Keratinocyte (primary cell): ENCODE data around the gene IRGQ. TPM values are rescaled to one million over a fixed set of nuclear protein-coding genes. Genes with fewer than 3 reads are reported as not detected.
A peak's percentile ranks its signal among the peaks of the same experiment; 100 is the strongest.

Experiments used
- DNase-seq: peaks from one replicate; pipeline ENCODE4 v3.0.0-alpha.2; 2011; ENCODE audit warnings: low read depth, missing footprints, low spot score
- FAIRE-seq: peaks from 2 replicates; lab custom pipeline; 2011; peaks lifted over from hg19 to GRCh38; lab: Jason Lieb, UNC
- H2AFZ ChIP-seq: 2 replicates; pipeline ENCODE4 v1.6.0; 2012; ENCODE audit warnings: low read length, control low read depth, inconsistent platforms; ENCODE audit not compliant: control insufficient read depth
- H3K27ac ChIP-seq: 2 replicates; pipeline ENCODE4 v1.5.1; 2011; ENCODE audit warnings: low read length; ENCODE audit not compliant: control insufficient read depth, insufficient read depth
- H3K27me3 ChIP-seq: 3 replicates; pipeline ENCODE4 v1.6.0; 2011; ENCODE audit warnings: low read length; ENCODE audit not compliant: control insufficient read depth, insufficient read depth; ENCODE audit errors: extremely low read depth
- H3K36me3 ChIP-seq, 2 experiments: 2 replicates in 1 of 2; 3 replicates in 1 of 2; pipeline ENCODE4 v1.5.1; 2011; ENCODE audit warnings: low read length in 2 of 2, mild to moderate bottlenecking in 1 of 2; ENCODE audit not compliant: control insufficient read depth in 2 of 2, insufficient read depth in 2 of 2; ENCODE audit errors: extremely low read depth in 1 of 2
- H3K4me1 ChIP-seq: 3 replicates; pipeline ENCODE4 v1.5.1; 2011; ENCODE audit warnings: low read length; ENCODE audit not compliant: control insufficient read depth, insufficient read depth; ENCODE audit errors: extremely low read depth
- H3K4me2 ChIP-seq: 3 replicates; pipeline ENCODE4 v1.6.0; 2011; ENCODE audit warnings: low read depth, low read length; ENCODE audit not compliant: control insufficient read depth, insufficient read depth; ENCODE audit errors: extremely low read depth
- H3K4me3 ChIP-seq, 3 experiments: fragments of 200-600 bp in 1 of 3; sonication (generic) in 1 of 3; 2 replicates in 2 of 3; 3 replicates in 1 of 3; pipeline ENCODE4 v1.5.1; 2011 to 2016; ENCODE audit warnings: low read length in 3 of 3, mild to moderate bottlenecking in 3 of 3, control low read depth in 2 of 3, inconsistent platforms in 1 of 3, low read depth in 1 of 3, mixed read lengths in 1 of 3, mixed run types in 1 of 3, moderate library complexity in 1 of 3; ENCODE audit not compliant: control insufficient read depth in 2 of 3, insufficient read depth in 2 of 3; ENCODE audit errors: extremely low read depth in 1 of 3
- H3K79me2 ChIP-seq: 2 replicates; pipeline ENCODE4 v1.6.0; 2012; ENCODE audit warnings: low read length; ENCODE audit not compliant: control insufficient read depth, insufficient read depth
- H3K9ac ChIP-seq: 3 replicates; pipeline ENCODE4 v1.6.0; 2011; ENCODE audit warnings: low read length; ENCODE audit not compliant: control insufficient read depth, insufficient read depth; ENCODE audit errors: extremely low read depth
- H3K9me1 ChIP-seq: 3 replicates; pipeline ENCODE4 v1.6.0; 2011; ENCODE audit warnings: low read length; ENCODE audit not compliant: control insufficient read depth, insufficient read depth; ENCODE audit errors: extremely low read depth
- H3K9me3 ChIP-seq: 2 replicates; pipeline ENCODE4 v1.5.1; 2012; ENCODE audit warnings: low read depth, low read length; ENCODE audit not compliant: control insufficient read depth
- H4K20me1 ChIP-seq: 3 replicates; pipeline ENCODE4 v1.6.0; 2011; ENCODE audit warnings: low read length; ENCODE audit not compliant: control insufficient read depth, insufficient read depth; ENCODE audit errors: extremely low read depth
- EZH2 ChIP-seq: IDR thresholded peaks from one replicate; pipeline ENCODE4 v1.6.1; 2012; ENCODE audit warnings: inconsistent platforms, mild to moderate bottlenecking, low read length, moderate library complexity
- dilution Hi-C: fragments of 300-500 bp; cut with MboI; formaldehyde crosslinking; loops from one replicate; pipeline ENCODE4 v1.7.0; 2020; ENCODE audit warnings: low sequenced_read_pairs; ENCODE audit not compliant: extremely low pct_ligation_motif_present
- polyA plus RNA-seq, 5 experiments: library from polyadenylated mRNA; depleted of rRNA in 3 of 5; stranded (reverse) in 3 of 5; stranded (forward) in 1 of 5; unstranded in 1 of 5; fragments of >200 nt; gene quantifications; 1 replicate in 1 of 5; 2 replicates in 3 of 5; 3 replicates in 1 of 5; pipeline versions ENCODE4 v1.2.1 to v1.2.3, GENCODE V29; 2011 to 2012; ENCODE audit warnings: missing spikeins in 2 of 5, low read depth in 1 of 5, low replicate concordance in 1 of 5
- TF ChIP-seq, protein P1 (sequence below), 3 experiments: IDR thresholded peaks in 1 of 3; conservative IDR thresholded peaks in 1 of 3; optimal IDR thresholded peaks in 1 of 3; 2 replicates in 2 of 3; 3 replicates in 1 of 3; pipeline versions ENCODE3 to v1.5.1; 2011; ENCODE audit warnings: low read length in 3 of 3, mild to moderate bottlenecking in 3 of 3, moderate library complexity in 2 of 3, control low read depth in 1 of 3, inconsistent platforms in 1 of 3; ENCODE audit not compliant: insufficient read depth in 2 of 3; ENCODE audit errors: extremely low read depth in 1 of 3

Gene IRGQ
- polyA plus RNA-seq, 1 donor (not counting 4 experiments of a cell fraction or from before 2014, with no cell fraction given), result 12.9 TPM

DNA sequence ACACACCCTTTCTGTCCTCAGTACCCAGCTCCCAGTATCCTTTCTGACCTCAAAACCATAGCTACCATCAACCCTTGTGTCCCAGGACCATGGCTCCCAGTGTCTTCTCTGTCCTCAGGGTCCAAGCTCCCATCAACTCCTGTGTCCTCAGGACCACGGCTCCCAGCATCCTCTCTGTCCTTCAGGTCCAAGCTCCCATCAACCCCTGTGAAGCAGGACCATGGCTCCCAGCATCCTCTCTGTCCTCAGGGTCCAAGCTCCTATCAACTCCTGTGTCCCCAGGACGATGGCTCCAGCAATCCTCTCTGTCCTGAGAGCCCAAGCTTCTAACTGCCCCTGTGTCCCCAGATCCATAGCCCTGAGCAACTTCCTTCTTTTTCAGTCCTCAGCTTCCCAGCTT lies 45.4 kb upstream of the IRGQ start:
- Histone ChIP-seq H3K9me3 (no peaks in the 10 kb centered on the region), H3K4me2 (no peak overlapping the region), H2AFZ (no peak overlapping the region), H3K9me1 (no peaks in the 10 kb centered on the region), H3K4me3 (no peak overlapping the region), H3K36me3 (no peaks in the 10 kb centered on the region), H3K27ac (no peak overlapping the region), H3K9ac (no peak overlapping the region), H3K4me1 (peaks cover 7% of the 10 kb centered on the region), H4K20me1 (no peaks in the 10 kb centered on the region), H3K27me3 (peaks cover 15% of the 10 kb centered on the region), H3K79me2 (no peaks in the 10 kb centered on the region)
- TF ChIP-seq, protein P1, sequence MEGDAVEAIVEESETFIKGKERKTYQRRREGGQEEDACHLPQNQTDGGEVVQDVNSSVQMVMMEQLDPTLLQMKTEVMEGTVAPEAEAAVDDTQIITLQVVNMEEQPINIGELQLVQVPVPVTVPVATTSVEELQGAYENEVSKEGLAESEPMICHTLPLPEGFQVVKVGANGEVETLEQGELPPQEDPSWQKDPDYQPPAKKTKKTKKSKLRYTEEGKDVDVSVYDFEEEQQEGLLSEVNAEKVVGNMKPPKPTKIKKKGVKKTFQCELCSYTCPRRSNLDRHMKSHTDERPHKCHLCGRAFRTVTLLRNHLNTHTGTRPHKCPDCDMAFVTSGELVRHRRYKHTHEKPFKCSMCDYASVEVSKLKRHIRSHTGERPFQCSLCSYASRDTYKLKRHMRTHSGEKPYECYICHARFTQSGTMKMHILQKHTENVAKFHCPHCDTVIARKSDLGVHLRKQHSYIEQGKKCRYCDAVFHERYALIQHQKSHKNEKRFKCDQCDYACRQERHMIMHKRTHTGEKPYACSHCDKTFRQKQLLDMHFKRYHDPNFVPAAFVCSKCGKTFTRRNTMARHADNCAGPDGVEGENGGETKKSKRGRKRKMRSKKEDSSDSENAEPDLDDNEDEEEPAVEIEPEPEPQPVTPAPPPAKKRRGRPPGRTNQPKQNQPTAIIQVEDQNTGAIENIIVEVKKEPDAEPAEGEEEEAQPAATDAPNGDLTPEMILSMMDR (optimal IDR thresholded peaks at IDR 0.05 in 1 of 3, IDR thresholded peaks at IDR 0.05 in 1 of 3, conservative IDR thresholded peaks at IDR 0.05 in 1 of 3; ENCODE audit: extremely low read depth in 1 of 3, insufficient read depth in 2 of 3, low read length in 3 of 3), result no peak
- no peak for TF ChIP-seq EZH2
- no peak for DNase-seq
- no peak for FAIRE-seq
- dilution Hi-C loops, result no loop called here

DNA sequence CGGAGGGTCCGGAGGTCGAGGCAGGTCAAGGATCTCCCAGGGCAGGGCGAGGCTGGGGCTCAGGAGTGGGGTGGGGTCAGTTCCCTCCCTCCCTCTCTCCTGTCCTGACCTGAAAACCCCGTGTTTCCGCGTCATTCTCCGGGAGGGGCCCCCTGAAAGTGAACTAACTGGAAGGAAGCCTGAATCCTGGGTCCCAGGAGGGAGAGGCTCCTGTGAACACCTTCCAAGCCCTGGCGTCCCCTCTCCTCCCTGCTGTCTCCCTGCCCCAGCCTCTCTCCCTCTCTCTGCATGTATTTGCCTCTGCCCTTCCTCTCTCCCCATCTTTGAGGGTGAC lies 44.5 kb upstream of the IRGQ start:
- Histone ChIP-seq H3K4me3 (peak overlapping the region in 2 of 3 experiments; percentile 49 to 58), H3K36me3 (no peaks in the 10 kb centered on the region), H3K4me1 (peaks cover 7% of the 10 kb centered on the region), H3K9me3 (no peaks in the 10 kb centered on the region), H2AFZ (peak overlapping the region; percentile 66), H3K9ac (no peak overlapping the region), H3K27me3 (peaks cover 15% of the 10 kb centered on the region), H4K20me1 (no peaks in the 10 kb centered on the region), H3K9me1 (no peaks in the 10 kb centered on the region), H3K27ac (no peak overlapping the region), H3K4me2 (peak overlapping the region; percentile 74), H3K79me2 (no peaks in the 10 kb centered on the region)
- no peak for FAIRE-seq
- TF ChIP-seq, protein P1 (optimal IDR thresholded peaks at IDR 0.05 in 1 of 3, IDR thresholded peaks at IDR 0.05 in 1 of 3, conservative IDR thresholded peaks at IDR 0.05 in 1 of 3; ENCODE audit: extremely low read depth in 1 of 3, insufficient read depth in 2 of 3, low read length in 3 of 3), result no peak
- dilution Hi-C loops, result no loop called here
- DNase-seq, result no peak
